NCI-H2227 (cell line): ENCODE data around the gene NAB2.
"Not testable (repeated sequence)": the region's sequence is repeated elsewhere in the genome, so short reads cannot be mapped to it uniquely, and the experiment has no call there.

Experiments used
- DNase-seq: peaks from one replicate; lab custom pipeline; 2025; ENCODE audit not compliant: unreplicated experiment; lab: John Stamatoyannopoulos, UW

Gene NAB2

GRCh38 chr12:57088354-57089270, at the start of gene NAB2:
Gene NAB2, plus strand, starts transcription at chr12:57089114. Its CDS starts 158 bp downstream, at chr12:57089272.
- peak; percentile 91 for DNase-seq

GRCh38 chr12:57040211-57040610, 48.7 kb upstream of the NAB2 start:
- no peak for DNase-seq

GRCh38 chr12:57040750-57041149, 48.2 kb upstream of the NAB2 start:
- DNase-seq, result no peak

- no peak for DNase-seq
Observed at GRCh38 chr12:57042695-57043094, 46.2 kb upstream of the NAB2 start.

- DNase-seq, result no peak
Observed at GRCh38 chr12:57044468-57044867, 44.4 kb upstream of the NAB2 start.

- no peak for DNase-seq
Observed at GRCh38 chr12:57044889-57045288, 44.0 kb upstream of the NAB2 start.

- no peak for DNase-seq
Observed at GRCh38 chr12:57046086-57046791, 42.7 kb upstream of the NAB2 start.

GRCh38 chr12:57046947-57047890, 41.7 kb upstream of the NAB2 start:
- DNase-seq, result no peak

- no peak for DNase-seq
Observed at GRCh38 chr12:57047981-57048380, 40.9 kb upstream of the NAB2 start.

GRCh38 chr12:57048423-57049118, 40.3 kb upstream of the NAB2 start:
- no peak for DNase-seq

- no peak for DNase-seq
Observed at GRCh38 chr12:57049119-57049446, 39.8 kb upstream of the NAB2 start.

GRCh38 chr12:57049890-57050289, 39.0 kb upstream of the NAB2 start, which contains the start of gene MYO1A:
Gene MYO1A, minus strand, starts transcription at chr12:57050129. Its CDS starts 1,806 bp downstream, at chr12:57048323.
- no peak for DNase-seq

- DNase-seq, result no peak
Observed at GRCh38 chr12:57051011-57051410, 37.9 kb upstream of the NAB2 start.

GRCh38 chr12:57053146-57053545, 35.8 kb upstream of the NAB2 start:
- DNase-seq, result not testable (repeated sequence)

GRCh38 chr12:57053901-57054300, 35.0 kb upstream of the NAB2 start:
- DNase-seq, result not testable (repeated sequence)

GRCh38 chr12:57055824-57056223, 33.1 kb upstream of the NAB2 start:
- no peak for DNase-seq

- no peak for DNase-seq
Observed at GRCh38 chr12:57057067-57057751, 31.7 kb upstream of the NAB2 start.

GRCh38 chr12:57058454-57058853, 30.5 kb upstream of the NAB2 start:
- peak; percentile 41 for DNase-seq

- DNase-seq, result no peak
Observed at GRCh38 chr12:57063991-57064685, 24.8 kb upstream of the NAB2 start.
